ENCODE results near the gene NKD2. TPM values are rescaled to one million over a fixed set of nuclear protein-coding genes. Genes with fewer than 3 reads are reported as not detected.

The NKD2 gene
- total and polyA plus RNA-seq, 9 of the 15 experiments (the other 6 are each of a cell fraction or from before 2014, with no cell fraction given): 0.09 to 0.64 (median 0.27) TPM; not detected in 5

- BruUV-seq (replicated peaks): no TSS peak
- ATAC-seq: no peak
Measured at GRCh38 chr5:1065143-1065750, 56.6 kb downstream of the NKD2 start.

More at GRCh38 chr5:1065143-1065750, 56.6 kb downstream of the NKD2 start:
- Histone ChIP-seq H3K9me1 (ENCODE audit: control insufficient read depth, insufficient read depth, low read length) (no peaks in the 10 kb centered on the region), H3K27me3 (ENCODE audit: control insufficient read depth in 2 of 2, insufficient read depth in 2 of 2, low read length in 2 of 2) (peaks cover 0 to 46% of the 10 kb centered on the region in 2 experiments; a peak in 4 of 5 replicates), H3K9me3 (replicated peaks; ENCODE audit: control insufficient read depth, insufficient read depth, low read depth, low read length) (no peaks in the 10 kb centered on the region), H3K27ac (ENCODE audit: extremely low read depth, low read depth, low read length) (no peak overlapping the region), H2AFZ (ENCODE audit: low read depth, low read length) (no peak overlapping the region), H3K36me3 (ENCODE audit: control insufficient read depth, insufficient read depth, low read length) (no peaks in the 10 kb centered on the region), H4K20me1 (replicated peaks; ENCODE audit: control insufficient read depth, insufficient read depth, low read length) (peaks cover 27% of the 10 kb centered on the region), H3K4me2 (ENCODE audit: insufficient read depth, low read length) (no peak overlapping the region), H3K9ac (ENCODE audit: insufficient read depth in 1 of 2, low read depth in 2 of 2, low read length in 2 of 2) (no peak overlapping the region), H3K79me2 (ENCODE audit: control insufficient read depth, insufficient read depth, low read length) (no peaks in the 10 kb centered on the region), H3K4me1 (replicated peaks in 1 of 2; ENCODE audit: control insufficient read depth in 2 of 2, insufficient read depth in 2 of 2, low read length in 2 of 2) (peaks cover 14 to 62% of the 10 kb centered on the region in 2 experiments; a peak in 4 of 5 replicates), H3K4me3 (no peak overlapping the region)
- WGBS (ENCODE audit: insufficient coverage, low coverage, missing lambda C conversion rate): 44% methylated on average over 22 of the region's 26 CpGs
- TF ChIP-seq XRCC5 (IDR thresholded peaks at IDR 0.05; ENCODE audit: low read depth, low read length) (no peak), ZNF121 (CRISPR knock-in tag; conservative IDR thresholded peaks at IDR 0.05) (no peak)
- TF ChIP-seq, protein P1, sequence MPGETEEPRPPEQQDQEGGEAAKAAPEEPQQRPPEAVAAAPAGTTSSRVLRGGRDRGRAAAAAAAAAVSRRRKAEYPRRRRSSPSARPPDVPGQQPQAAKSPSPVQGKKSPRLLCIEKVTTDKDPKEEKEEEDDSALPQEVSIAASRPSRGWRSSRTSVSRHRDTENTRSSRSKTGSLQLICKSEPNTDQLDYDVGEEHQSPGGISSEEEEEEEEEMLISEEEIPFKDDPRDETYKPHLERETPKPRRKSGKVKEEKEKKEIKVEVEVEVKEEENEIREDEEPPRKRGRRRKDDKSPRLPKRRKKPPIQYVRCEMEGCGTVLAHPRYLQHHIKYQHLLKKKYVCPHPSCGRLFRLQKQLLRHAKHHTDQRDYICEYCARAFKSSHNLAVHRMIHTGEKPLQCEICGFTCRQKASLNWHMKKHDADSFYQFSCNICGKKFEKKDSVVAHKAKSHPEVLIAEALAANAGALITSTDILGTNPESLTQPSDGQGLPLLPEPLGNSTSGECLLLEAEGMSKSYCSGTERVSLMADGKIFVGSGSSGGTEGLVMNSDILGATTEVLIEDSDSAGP (CRISPR knock-in tag; IDR thresholded peaks at IDR 0.05): no peak
- ChIA-PET POLR2A (interaction anchor here (0.5 to 1.1 kb wide), 2 partner anchors 36 to 54 kb away, joined by 3 read pairs; no protein-coding TSS in a partner anchor), CTCF (ENCODE audit: low intra/inter-chr PET ratio) (no interaction called here)
- intact Hi-C loops (cut with micrococcal nuclease) (loop anchor here (5.0 kb wide), 1 partner anchor 52 kb away; no protein-coding TSS in a partner anchor), in situ Hi-C loops (cut with MboI) (no loop called here)
- DNase-seq (ENCODE audit: extremely low read depth in 1 of 4, low spot score in 3 of 4) (no peak), FAIRE-seq (no peak)

Measured in K562 (cell line).